ENCODE measurements around the gene MT1F.
A peak's percentile ranks its signal among the peaks of the same experiment; 100 is the strongest.
"Not testable (repeated sequence)": the region's sequence is repeated elsewhere in the genome, so short reads cannot be mapped to it uniquely, and the experiment has no call there.

Gene MT1F

DNA sequence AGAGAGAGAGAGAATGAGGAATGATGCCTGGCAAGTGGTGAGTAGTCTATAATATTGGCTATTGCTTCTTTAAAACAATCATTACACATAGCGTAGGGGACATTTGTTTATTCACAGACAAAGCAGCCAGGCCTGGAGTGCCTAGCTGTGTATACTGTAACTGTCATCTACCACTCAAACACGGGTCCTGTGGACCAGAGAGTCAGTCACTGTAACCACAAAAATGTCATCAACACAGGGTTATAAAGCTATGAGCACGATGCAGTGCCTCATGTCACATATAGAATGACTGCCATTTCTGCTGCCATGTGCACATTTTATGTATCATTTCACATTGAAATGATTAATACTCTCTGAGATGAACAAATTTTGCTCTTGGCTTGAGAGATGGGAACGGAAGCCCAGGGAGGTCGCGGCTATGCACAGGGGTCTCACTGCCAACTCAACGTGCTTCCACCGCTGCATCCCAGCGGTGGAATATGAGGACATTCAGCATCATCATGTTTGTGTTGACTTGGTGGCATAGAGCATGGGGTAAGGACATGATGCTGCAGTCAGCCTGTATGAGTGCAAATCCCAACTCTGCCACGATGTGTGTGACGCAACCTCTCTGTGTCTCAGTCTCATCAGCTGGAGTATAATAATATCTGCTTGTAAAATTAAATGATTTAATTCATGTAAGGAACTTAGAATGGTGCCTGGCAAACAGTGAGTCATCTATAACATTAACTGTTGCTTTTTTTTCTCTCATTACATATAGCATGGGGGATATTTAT is 15.2 kb downstream of the MT1F start:
- no peak for DNase-seq (ENCODE audit: low read depth)

DNA sequence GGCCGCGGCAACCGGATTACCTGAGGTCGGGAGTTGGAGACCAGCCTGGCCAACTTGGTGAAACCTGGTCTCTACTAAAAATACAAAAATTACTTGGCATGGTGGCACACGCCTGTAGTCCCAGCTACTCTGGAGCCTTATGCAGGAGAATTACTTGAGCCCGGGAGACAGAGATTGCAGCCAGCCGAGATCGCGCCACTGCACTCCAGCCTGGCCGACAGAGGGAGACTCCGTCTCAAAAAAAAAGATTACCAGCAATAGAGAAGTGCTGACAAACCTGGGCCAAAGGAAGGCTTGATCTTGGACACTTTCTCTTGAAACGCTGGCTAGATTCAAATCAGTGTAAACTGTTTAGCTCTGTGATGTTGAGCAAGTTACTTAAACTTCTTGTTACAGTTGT is 16.2 kb downstream of the MT1F start:
- DNase-seq (ENCODE audit: low read depth) = no peak

DNA sequence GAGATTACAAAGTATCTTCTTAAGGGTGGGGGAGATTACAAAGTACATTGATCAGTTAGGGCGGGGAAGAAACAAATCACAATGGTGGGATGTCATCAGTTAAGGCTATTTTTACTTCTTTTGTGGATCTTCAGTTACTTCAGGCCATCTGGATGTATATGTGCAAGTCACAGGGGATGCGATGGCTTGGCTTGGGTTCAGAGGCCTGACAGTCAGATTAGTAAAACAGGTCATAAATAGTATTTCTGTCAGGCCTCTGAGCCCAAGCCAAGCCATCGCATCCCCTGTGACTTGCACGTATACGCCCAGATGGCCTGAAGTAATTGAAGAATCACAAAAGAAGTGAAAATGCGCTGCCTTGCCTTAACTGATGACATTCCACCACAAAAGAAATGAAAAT is 16.8 kb downstream of the MT1F start:
- DNase-seq (ENCODE audit: low read depth) = not testable (repeated sequence)

DNA sequence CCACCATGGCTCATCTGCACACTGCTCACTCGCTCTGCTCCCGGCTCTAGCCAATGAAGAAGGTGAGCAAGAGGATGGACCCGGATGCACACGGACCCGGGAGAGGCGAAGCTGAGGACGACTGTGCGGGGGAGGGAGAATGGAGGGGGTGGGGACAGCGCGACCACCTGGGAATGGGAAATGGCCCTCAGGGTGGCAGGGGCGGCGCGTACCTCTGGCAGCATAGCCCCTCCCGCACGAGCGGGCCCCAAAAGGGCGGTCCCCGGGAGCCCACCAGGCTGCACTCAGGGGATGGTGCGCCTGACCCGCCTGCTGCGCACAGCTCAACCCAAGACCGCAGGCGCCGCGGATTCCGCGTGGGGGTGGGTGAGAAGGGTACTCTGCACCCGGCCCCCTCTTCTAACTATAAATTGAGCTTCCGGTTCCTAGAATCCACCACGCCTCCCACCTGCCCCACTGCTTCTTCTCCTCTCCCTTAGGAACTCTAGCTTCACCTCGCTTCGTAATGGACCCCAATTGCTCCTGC is 18.0 kb downstream of the MT1F start:
- peak; percentile 60 for DNase-seq (ENCODE audit: low read depth)

DNA sequence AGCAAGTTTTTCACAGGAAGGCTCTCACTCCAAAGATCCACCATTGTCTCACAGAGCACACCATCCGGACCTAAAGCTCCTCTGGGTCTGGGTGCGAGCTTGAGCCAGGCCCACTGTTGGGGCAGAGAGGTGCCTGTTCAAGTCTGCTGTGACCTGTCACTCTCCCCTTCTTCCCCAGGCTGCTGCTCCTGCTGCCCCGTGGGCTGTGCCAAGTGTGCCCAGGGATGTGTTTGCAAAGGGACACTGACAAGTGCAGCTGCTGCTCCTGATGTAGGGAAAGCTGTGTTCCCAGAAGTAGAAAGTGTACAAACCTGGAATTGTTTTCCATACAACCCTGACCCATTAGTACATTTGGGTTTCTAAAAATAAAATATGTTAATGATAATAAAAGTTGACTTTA is 19.7 kb downstream of the MT1F start:
- no peak for DNase-seq (ENCODE audit: low read depth)

DNA sequence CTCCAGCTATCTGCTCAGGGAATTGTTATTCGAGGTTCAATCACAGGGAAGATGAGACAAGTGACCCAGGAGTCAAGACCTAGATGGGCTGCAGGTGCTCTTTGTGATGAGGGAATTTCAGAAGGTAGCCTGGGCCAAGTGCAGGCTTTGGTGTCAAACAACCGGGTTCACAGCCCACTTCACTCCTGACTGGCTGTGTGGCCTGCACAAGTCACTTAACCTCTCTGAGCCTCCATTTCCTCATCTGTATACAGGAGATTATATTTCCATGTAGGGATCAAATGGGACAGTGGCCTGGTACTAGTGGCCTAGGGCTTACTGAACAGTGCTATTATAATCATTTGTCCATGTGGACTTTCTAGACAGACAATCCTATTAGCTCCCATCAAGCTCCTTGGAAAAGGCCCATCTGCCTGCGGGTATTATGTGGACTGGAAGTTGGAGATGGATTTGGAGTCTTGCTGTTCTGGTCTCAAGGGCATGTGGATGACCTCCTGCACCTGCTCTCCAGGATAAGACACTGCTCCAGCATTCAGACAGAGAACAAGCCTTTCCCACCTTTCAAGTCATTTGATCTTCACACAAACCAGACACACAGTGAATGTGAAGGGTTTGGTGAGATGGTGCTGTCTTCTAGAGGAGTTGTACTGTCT is 21.4 kb downstream of the MT1F start:
- DNase-seq (ENCODE audit: low read depth) = no peak

DNA sequence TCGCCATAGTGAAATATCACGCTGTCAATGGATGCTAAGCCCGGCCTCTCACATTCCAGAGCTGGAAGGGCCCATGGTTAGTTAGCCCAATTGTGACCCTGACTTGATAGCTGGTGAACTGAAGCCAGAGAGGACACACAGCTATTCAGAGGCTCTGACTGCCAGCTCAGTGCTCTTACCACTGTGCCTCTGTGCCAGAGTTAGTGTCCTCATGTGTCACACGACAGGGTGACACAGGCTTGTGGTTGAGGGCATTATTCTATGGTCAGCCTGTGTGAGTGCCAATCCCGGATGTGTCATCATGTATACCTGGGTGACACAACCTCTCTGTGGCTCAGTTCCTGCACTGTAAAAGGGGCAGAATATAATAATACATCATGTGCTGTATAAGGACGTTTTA is 22.1 kb downstream of the MT1F start:
- no peak for DNase-seq (ENCODE audit: low read depth)

DNA sequence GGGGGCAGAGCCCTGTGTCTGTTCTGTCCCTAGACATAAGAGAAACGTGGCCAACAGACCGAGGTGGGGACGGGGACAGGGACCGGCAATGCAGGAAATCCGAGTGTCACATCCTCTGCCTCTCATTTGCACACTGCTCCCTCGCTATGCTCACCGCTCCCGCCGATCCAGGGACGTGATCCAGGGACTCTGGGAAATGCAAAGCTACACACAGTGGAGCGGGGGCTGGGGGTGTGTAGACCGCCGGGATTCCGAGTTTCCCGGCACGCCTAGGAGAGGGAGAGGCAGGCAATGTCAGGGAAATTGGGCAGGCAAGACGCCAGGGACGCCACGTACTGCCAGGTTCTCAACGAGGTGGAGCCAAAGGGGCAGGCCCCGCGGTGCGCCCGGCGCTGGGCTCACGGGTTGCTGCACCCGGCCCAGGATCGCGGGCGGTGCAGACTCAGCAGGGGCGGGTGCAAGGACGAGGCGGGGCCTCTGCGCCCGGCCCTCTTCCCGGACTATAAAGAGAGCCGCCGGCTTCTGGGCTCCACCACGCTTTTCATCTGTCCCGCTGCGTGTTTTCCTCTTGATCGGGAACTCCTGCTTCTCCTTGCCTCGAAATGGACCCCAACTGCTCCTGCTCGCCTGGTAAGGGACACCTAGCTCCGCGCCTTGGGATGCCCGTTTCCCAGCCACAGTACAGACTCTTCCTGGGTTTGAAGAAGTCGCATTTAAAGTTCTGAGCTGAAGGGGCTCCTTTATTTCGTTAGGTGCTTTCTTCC is 24.4 kb downstream of the MT1F start, which contains the start of gene MT1X:
MT1X (plus strand) TSS at position 532 of the 764 bp plus-strand sequence; CDS start at position 603, 71 bp downstream.
- DNase-seq (ENCODE audit: low read depth) = peak; percentile 85

DNA sequence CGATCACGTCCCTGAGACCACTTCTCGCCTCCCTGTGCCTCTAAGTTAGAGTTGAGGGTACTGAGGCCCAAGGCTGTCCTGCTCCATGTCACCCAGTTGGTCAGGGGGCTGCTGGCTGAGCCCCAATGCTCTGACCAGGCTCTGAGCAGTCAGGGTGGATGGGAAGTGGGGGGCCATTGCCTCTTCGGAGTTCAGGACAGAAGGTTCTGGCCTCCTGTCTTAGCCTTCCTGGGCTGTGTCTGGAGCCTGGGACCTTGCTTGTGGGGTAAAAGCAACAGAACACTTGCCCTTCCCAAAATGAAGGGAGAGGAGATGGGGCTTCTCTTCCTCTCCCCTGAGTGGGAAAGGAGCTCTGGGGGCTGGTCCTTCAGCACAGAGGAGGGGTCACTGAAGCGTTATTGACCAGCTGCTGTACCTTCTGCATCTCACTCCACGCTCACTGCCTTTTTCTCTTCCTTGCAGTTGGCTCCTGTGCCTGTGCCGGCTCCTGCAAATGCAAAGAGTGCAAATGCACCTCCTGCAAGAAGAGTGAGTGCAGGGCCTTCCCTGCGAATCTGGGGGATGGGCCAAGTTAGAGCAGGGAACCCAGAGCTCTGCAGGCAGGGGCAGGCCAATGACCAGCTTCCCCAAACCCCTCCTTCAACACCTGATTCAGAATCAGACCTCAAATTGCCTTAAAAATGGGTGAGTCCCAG is 25.1 kb downstream of the MT1F start:
- DNase-seq (ENCODE audit: low read depth) = no peak

DNA sequence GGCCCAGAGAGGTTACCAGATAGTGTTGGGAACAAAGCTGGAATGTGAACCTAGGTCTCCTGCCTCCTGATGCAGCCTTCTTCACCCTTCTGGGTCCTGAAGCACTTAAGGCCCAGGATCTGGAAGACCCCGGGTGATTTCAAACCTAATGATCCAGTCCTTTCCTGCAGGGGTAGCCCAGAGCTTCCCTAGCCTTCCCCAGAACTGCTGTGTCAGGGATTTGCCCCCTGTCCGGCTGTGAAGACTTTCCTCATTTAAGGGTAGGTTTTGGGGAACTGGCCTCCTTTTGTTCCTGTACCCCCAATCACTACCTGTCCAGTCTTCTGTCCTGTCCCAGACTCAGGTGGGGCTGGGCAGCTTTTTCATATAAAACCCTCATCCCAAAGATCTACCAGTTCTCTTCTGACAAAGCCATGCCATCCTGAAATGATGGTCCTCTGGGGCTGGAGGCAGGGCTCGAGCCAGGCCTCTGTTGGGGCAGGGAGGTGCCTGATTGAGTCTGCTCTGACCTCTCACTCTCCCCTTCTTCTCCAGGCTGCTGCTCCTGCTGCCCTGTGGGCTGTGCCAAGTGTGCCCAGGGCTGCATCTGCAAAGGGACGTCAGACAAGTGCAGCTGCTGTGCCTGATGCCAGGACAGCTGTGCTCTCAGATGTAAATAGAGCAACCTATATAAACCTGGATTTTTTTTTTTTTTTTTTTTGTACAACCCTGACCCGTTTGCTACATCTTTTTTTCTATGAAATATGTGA is 25.8 kb downstream of the MT1F start:
- no peak for DNase-seq (ENCODE audit: low read depth)

DNA sequence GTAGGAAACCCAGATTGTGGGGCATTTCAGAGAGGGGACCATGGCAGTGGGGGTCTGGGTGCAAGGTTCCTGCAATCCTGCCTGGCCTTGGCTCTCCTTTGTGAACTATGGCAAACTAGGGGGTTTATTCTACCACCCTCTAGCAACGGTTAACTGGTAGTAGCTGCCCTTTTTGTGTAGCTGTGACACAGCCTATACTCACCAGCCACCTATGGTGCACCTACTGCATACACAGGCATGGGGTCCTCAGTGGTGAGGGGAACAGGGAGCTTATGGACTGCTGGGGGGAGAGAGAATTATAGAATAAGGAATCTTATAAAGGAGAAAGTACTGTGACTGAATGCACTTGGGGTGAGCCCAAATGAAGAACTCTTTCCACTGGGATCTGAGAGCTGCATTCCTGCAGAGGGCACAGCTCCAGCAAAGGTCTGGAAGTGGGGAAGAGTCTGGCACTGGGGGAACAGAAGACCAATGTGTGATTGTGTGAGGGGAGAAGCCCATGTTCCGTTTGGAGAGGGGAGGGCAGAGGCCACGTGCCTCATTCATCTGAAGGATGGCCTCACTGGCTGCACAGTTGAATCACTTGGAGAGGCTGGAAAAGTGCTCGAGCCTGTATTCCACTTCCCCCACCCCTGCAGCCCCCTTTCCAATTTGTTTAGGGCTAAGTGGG is 26.6 kb downstream of the MT1F start:
- DNase-seq (ENCODE audit: low read depth) = no peak

DNA sequence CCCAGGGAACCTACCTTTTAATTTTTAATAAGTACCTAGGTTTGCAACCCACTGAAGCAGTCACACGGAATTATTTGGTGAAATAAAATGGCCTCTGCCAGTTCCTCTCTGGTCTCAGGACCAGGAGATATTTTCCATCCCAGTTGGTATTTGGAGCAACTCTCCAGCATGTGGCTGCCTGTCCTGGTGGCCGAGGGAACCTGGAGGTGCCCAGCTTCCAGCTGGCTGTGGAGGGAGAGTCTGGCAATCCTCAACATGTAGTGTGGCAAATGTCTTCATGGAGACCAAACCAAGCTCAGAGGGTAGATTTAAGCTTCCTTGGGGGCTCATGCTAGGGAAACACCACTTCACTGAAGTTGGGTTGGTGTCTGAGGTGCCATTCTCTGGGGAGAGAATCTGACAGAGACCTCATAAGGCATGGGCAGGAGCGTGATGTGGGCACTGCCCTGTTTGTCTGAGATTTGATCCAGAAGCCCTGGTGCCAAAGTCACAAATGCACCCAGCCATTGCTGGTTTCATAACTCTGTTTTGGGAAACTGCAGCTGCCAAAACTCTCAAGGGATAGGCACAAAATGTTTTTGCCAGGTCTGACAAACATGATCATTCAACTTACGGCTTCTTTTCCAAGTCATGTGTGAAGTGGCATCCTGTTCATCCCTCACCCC is 27.3 kb downstream of the MT1F start:
- no peak for DNase-seq (ENCODE audit: low read depth)

DNA sequence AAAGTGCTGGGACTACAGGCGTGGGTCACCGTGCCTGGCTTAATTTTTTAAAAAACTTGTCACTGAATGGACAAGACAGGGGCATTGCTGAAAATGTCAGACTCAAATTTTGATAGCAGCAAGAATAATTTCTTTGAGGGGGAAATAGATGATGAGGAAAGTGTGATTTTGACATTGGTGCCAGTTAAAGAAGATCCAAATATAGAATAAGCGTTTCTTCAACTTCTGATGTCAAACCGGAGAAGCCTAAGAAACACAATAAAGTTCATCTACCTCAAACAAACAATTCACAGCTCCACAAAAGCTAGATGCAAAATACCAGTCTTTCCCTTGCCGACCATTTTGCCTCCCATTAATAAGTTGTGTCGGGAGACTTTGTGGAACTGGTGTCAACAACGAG is 29.0 kb downstream of the MT1F start:
- DNase-seq (ENCODE audit: low read depth) = no peak

DNA sequence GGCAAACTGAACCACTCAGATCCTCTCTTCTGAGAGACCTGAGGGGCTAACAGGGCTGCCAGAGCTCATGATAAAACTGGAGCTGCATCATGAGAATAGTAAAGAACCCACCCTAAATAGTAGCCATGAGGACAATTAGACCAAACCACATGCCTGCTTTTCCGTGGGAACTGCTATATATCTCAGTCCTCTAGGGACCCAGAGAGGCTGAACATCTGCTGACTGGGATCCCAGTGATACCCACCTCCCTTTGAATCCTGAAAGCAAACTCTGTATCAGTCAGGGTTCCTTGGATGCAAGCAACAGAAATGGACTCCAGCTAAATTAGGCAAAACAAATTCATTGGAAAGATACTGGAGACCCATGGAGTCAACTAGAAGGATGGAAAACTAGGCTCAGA is 31.0 kb downstream of the MT1F start:
- DNase-seq (ENCODE audit: low read depth) = no peak

DNA sequence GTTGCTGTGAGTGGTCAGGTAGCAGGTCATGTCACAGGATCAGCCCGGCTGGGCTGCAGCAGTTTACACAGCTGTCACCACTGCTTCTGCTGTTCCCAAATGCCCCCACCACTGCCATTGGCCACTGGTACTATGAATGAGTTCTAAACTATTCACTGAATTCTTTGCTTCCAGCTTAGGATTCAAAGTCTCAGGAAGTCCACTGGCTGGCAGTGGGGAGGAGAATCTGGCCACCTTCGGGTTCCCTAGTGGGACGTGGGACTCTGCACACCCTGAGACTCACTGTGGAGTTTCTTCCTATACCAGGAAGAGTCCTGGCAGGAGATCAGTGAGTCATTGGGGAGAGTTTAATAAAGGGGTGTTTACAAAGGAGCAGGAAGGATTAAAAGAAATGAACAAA is 31.4 kb downstream of the MT1F start:
- DNase-seq (ENCODE audit: low read depth) = no peak

DNA sequence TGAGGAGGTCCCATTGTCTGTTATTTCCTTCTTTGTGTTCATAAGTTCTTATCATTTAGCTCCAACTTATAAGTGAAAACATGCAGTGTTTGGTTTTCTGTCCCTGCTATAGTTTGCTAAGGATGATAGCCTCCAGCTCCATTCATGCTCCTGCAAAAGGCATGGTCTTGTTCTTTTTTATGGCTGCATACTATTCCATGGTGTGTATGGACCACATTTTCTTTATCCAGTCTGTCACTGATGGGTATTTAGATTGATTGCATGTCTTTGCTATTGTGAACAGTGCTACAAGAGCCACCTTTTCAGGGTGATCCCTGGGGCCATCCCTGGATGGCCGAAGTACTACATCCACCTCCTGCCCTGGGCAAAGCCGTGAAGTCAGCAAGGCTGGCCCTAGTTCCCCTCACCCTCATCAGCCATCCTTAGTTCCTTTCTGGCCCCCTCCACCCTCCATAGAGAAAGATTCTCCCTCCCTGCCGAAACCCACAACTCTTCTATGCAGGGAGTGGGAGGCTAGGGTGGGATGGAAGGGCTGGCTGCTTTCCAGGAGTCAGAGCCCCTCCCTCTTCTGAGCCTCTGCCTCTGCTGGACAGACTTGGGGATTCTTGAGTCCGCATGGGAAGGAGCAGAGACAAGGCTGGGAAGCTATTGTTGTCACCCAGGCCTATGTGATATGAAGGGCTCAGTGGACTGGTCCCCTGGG is 32.8 kb downstream of the MT1F start:
- DNase-seq (ENCODE audit: low read depth) = no peak

DNA sequence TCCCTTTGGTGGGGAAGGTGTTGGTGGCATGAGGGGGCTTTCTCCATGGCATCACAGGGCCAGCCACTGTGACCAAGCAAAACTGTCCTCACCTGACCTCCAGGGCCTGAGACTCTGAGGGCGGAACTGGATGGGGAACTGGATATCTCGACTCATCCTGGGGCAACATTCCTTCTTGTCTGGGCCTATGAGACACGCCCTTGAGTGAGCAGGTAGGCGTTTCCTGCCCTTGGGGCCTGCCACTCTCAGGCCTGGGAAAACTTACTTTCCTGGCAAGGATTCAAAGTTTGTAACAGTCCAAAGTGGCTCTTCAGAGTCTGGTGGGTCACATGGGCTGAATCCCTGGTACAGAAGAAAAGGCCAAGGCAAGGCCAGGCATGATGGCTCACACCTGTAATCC is 34.1 kb downstream of the MT1F start:
- no peak for DNase-seq (ENCODE audit: low read depth)

DNA sequence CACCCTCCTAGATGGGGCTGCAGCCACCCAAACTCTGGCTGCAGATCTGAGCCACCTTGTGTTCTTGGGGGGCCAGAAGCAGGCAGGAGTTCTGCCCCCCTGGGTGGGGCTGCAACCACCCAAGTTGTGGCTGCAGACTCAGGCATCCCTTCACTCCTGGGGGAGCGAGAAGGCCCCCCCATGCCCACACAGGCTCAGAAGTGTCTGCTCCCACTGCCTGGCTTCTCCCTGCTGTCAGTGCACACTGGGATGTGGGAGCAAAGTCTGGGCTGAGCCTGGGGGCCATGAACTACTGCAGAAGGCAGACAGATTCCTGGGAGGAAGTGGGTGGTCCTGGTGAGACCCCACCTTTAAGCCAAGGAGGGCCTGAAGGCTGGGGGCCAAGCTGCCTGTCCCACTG is 37.5 kb downstream of the MT1F start:
- DNase-seq (ENCODE audit: low read depth) = no peak

DNA sequence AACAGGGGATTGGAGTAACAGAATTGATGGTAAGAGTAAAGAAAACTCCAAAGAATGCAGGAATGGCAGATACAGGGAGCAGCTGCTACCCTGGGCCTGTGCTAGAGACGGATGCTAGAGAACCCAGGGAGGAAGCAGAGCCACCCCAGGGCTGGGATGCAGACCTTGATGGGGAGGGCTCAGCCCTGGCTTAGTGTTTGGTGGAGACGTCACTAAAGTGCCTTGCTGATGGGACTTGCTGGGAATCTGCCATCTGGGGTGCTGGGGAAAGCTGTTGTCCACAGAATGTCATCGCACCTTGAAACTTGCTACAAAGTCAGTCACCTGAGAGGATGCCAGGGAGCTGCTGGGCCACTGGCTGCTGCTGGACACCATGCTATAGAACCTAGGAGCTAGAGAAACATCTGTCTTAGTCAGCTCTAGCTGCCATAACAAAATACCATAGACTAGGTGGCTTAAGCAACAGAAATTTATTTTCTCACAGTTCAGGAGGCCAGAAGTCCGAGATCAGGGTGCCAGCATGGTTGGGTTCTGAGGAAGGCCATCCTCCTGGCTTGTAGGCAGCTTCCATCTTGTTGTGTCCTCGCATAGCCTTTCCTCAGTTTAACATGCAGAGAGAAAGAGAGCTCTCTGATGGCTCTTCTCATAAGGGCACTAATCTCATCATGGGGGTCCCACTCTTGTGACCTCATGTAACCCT is 39.8 kb downstream of the MT1F start:
- no peak for DNase-seq (ENCODE audit: low read depth)

Data from stimulated activated CD8-positive, alpha-beta memory T cell treated with anti-CD3 and anti-CD28 coated beads, Interleukin-4, amount 100 ng/mL, for 24 hours (primary cell).